A549 (cell line): ENCODE data around the gene NIPAL1.

ENCODE experiments used
- CHD2 ChIP-seq: fragments of 150-350 bp; IDR thresholded peaks from 2 replicates; pipeline ENCODE4 v1.6.1; 2014; ENCODE audit warnings: low read length; ENCODE audit not compliant: partially characterized antibody
- GATA3 ChIP-seq: IDR thresholded peaks from 2 replicates; pipeline ENCODE4 v1.6.1; 2012; ENCODE audit warnings: borderline replicate concordance
- JUN ChIP-seq, 2 experiments: fragments of >200 bp; sonication (Bioruptor Twin); formaldehyde crosslinking; IDR thresholded peaks; 2 replicates in 1 of 2; 3 replicates in 1 of 2; pipeline ENCODE4 v1.6.1; 2016 to 2017
- JUNB ChIP-seq: fragments of >200 bp; sonication (Bioruptor Twin); formaldehyde crosslinking; IDR thresholded peaks from 2 replicates; pipeline ENCODE4 v1.6.1; 2016
- KDM5A ChIP-seq: fragments of 200-600 bp; sonication (generic); IDR thresholded peaks from 2 replicates; pipeline ENCODE4 v1.6.1; 2016; ENCODE audit warnings: antibody characterized with exemption, mild to moderate bottlenecking
- POLR2A ChIP-seq: IDR thresholded peaks from 2 replicates; pipeline ENCODE4 v1.6.1; 2012; ENCODE audit warnings: mild to moderate bottlenecking, low read length
- SREBF2 ChIP-seq: fragments of 450-650 bp; IDR thresholded peaks from 2 replicates; pipeline ENCODE4 v1.6.1; 2014; ENCODE audit warnings: mild to moderate bottlenecking, moderate library complexity
- TF ChIP-seq, protein P1 (sequence below): fragments of 150-350 bp; IDR thresholded peaks from 2 replicates; pipeline ENCODE4 v1.6.1; 2014; ENCODE audit warnings: low read depth, mild to moderate bottlenecking, low read length
- TF ChIP-seq, protein P2 (sequence below): fragments of 200-600 bp; sonication (generic); IDR thresholded peaks from 2 replicates; pipeline ENCODE4 v1.6.1; 2016; ENCODE audit warnings: antibody characterized with exemption, mild to moderate bottlenecking, moderate library complexity
- TF ChIP-seq, protein P3 (sequence below): IDR thresholded peaks from 2 replicates; pipeline ENCODE4 v1.6.1; 2012
- TF ChIP-seq, protein P4 (sequence below): fragments of >200 bp; sonication (Bioruptor Twin); formaldehyde crosslinking; IDR thresholded peaks from 3 replicates; pipeline ENCODE4 v1.5.1; 2016
- TF ChIP-seq, protein P5 (sequence below): fragments of 450-650 bp; IDR thresholded peaks from 2 replicates; pipeline ENCODE4 v1.6.1; 2014; ENCODE audit warnings: antibody characterized with exemption

- TF ChIP-seq KDM5A (no peak), POLR2A (no peak), CHD2 (no peak), GATA3 (no peak), SREBF2 (no peak), JUN (IDR thresholded peaks at IDR 0.05) (no peak), JUNB (no peak)
- TF ChIP-seq, protein P1, sequence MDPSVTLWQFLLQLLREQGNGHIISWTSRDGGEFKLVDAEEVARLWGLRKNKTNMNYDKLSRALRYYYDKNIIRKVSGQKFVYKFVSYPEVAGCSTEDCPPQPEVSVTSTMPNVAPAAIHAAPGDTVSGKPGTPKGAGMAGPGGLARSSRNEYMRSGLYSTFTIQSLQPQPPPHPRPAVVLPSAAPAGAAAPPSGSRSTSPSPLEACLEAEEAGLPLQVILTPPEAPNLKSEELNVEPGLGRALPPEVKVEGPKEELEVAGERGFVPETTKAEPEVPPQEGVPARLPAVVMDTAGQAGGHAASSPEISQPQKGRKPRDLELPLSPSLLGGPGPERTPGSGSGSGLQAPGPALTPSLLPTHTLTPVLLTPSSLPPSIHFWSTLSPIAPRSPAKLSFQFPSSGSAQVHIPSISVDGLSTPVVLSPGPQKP: no peak
- TF ChIP-seq, protein P2, sequence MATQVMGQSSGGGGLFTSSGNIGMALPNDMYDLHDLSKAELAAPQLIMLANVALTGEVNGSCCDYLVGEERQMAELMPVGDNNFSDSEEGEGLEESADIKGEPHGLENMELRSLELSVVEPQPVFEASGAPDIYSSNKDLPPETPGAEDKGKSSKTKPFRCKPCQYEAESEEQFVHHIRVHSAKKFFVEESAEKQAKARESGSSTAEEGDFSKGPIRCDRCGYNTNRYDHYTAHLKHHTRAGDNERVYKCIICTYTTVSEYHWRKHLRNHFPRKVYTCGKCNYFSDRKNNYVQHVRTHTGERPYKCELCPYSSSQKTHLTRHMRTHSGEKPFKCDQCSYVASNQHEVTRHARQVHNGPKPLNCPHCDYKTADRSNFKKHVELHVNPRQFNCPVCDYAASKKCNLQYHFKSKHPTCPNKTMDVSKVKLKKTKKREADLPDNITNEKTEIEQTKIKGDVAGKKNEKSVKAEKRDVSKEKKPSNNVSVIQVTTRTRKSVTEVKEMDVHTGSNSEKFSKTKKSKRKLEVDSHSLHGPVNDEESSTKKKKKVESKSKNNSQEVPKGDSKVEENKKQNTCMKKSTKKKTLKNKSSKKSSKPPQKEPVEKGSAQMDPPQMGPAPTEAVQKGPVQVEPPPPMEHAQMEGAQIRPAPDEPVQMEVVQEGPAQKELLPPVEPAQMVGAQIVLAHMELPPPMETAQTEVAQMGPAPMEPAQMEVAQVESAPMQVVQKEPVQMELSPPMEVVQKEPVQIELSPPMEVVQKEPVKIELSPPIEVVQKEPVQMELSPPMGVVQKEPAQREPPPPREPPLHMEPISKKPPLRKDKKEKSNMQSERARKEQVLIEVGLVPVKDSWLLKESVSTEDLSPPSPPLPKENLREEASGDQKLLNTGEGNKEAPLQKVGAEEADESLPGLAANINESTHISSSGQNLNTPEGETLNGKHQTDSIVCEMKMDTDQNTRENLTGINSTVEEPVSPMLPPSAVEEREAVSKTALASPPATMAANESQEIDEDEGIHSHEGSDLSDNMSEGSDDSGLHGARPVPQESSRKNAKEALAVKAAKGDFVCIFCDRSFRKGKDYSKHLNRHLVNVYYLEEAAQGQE: no peak
- TF ChIP-seq, protein P3, sequence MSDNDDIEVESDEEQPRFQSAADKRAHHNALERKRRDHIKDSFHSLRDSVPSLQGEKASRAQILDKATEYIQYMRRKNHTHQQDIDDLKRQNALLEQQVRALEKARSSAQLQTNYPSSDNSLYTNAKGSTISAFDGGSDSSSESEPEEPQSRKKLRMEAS: no peak
- TF ChIP-seq, protein P4, sequence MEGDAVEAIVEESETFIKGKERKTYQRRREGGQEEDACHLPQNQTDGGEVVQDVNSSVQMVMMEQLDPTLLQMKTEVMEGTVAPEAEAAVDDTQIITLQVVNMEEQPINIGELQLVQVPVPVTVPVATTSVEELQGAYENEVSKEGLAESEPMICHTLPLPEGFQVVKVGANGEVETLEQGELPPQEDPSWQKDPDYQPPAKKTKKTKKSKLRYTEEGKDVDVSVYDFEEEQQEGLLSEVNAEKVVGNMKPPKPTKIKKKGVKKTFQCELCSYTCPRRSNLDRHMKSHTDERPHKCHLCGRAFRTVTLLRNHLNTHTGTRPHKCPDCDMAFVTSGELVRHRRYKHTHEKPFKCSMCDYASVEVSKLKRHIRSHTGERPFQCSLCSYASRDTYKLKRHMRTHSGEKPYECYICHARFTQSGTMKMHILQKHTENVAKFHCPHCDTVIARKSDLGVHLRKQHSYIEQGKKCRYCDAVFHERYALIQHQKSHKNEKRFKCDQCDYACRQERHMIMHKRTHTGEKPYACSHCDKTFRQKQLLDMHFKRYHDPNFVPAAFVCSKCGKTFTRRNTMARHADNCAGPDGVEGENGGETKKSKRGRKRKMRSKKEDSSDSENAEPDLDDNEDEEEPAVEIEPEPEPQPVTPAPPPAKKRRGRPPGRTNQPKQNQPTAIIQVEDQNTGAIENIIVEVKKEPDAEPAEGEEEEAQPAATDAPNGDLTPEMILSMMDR: no peak
- TF ChIP-seq, protein P5, sequence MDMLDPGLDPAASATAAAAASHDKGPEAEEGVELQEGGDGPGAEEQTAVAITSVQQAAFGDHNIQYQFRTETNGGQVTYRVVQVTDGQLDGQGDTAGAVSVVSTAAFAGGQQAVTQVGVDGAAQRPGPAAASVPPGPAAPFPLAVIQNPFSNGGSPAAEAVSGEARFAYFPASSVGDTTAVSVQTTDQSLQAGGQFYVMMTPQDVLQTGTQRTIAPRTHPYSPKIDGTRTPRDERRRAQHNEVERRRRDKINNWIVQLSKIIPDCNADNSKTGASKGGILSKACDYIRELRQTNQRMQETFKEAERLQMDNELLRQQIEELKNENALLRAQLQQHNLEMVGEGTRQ: no peak
These were observed 64.6 kb downstream of the NIPAL1 start for GRCh38 chr4:48081196-48081595.
